OCI-LY1 (cell line): ENCODE results near the gene TMEM247.
A peak's percentile ranks its signal among the peaks of the same experiment; 100 is the strongest.

Source experiments
- H2AFZ ChIP-seq: fragments of 200-600 bp; sonication (generic), shearing (Covaris generic); 2 replicates; pipeline ENCODE4 v1.6.0; 2014; ENCODE audit warnings: antibody characterized with exemption, mild to moderate bottlenecking, low read length
- H3F3A ChIP-seq: fragments of 200-600 bp; sonication (generic), shearing (Covaris generic); 2 replicates; pipeline ENCODE4 v1.6.0; 2014; ENCODE audit warnings: mild to moderate bottlenecking, antibody characterized with exemption, low read length, moderate library complexity; ENCODE audit not compliant: insufficient read depth
- H3K27ac ChIP-seq: fragments of 200-600 bp; sonication (generic); 2 replicates; pipeline ENCODE4 v1.5.1; 2014; ENCODE audit warnings: low read length, mixed run types, mild to moderate bottlenecking, low read depth; ENCODE audit not compliant: poor library complexity, severe bottlenecking
- H3K27me3 ChIP-seq: fragments of 200-600 bp; sonication (generic); 2 replicates; pipeline ENCODE4 v1.6.0; 2014; ENCODE audit warnings: antibody characterized with exemption, mild to moderate bottlenecking, low read length, moderate library complexity; ENCODE audit not compliant: insufficient read depth
- H3K36me3 ChIP-seq: fragments of 200-600 bp; sonication (generic); 2 replicates; pipeline ENCODE4 v1.6.1; 2014; ENCODE audit warnings: mild to moderate bottlenecking, antibody characterized with exemption, low read length, moderate library complexity, mixed read lengths; ENCODE audit not compliant: insufficient read depth
- H3K4me1 ChIP-seq: fragments of 200-600 bp; sonication (generic); 2 replicates; pipeline ENCODE4 v1.5.1; 2014; ENCODE audit warnings: mild to moderate bottlenecking, low read length, moderate library complexity; ENCODE audit not compliant: insufficient read depth, severe bottlenecking
- H3K4me2 ChIP-seq: fragments of 200-600 bp; sonication (generic), shearing (Covaris generic); 2 replicates; pipeline ENCODE4 v1.6.1; 2014; ENCODE audit warnings: low read length
- H3K4me3 ChIP-seq: fragments of 200-600 bp; sonication (generic); 2 replicates; pipeline ENCODE4 v1.5.1; 2014; ENCODE audit warnings: low read length, low read depth, mild to moderate bottlenecking, mixed read lengths; ENCODE audit not compliant: poor library complexity, severe bottlenecking
- H3K79me2 ChIP-seq: fragments of 200-600 bp; shearing (Covaris generic); 2 replicates; pipeline ENCODE4 v1.6.1; 2016; ENCODE audit warnings: mixed run types, low read length, mixed read lengths; ENCODE audit not compliant: insufficient read depth
- H3K9ac ChIP-seq: fragments of 200-600 bp; sonication (generic), shearing (Covaris generic); 2 replicates; pipeline ENCODE4 v1.6.1; 2014; ENCODE audit warnings: mild to moderate bottlenecking, low read length, mixed read lengths
- H3K9me2 ChIP-seq: fragments of 200-600 bp; sonication (generic), shearing (Covaris generic); 2 replicates; pipeline ENCODE4 v1.6.1; 2014; ENCODE audit warnings: low read depth, mild to moderate bottlenecking, low read length, mixed read lengths
- H3K9me3 ChIP-seq: fragments of 200-600 bp; shearing (Covaris generic); 2 replicates; pipeline ENCODE4 v1.6.1; 2014; ENCODE audit warnings: low read length, mixed read lengths
- H4K20me1 ChIP-seq: fragments of 200-600 bp; sonication (generic), shearing (Covaris generic); 2 replicates; pipeline ENCODE4 v1.6.0; 2016; ENCODE audit warnings: mild to moderate bottlenecking, low read length; ENCODE audit not compliant: insufficient read depth
- EZH2 ChIP-seq: fragments of 200-600 bp; sonication (generic), shearing (Covaris generic); IDR thresholded peaks from 2 replicates; pipeline ENCODE4 v1.8.0; 2017; ENCODE audit warnings: borderline replicate concordance, mixed run types, mild to moderate bottlenecking, antibody characterized with exemption, low read length, moderate library complexity, mixed read lengths
- TF ChIP-seq, protein P1 (sequence below): fragments of 200-600 bp; sonication (generic), shearing (Covaris generic); IDR thresholded peaks from 2 replicates; pipeline ENCODE4 v1.5.1; 2017; ENCODE audit warnings: mild to moderate bottlenecking, antibody characterized with exemption, low read length, moderate library complexity, mixed read lengths

TMEM247 gene

DNA sequence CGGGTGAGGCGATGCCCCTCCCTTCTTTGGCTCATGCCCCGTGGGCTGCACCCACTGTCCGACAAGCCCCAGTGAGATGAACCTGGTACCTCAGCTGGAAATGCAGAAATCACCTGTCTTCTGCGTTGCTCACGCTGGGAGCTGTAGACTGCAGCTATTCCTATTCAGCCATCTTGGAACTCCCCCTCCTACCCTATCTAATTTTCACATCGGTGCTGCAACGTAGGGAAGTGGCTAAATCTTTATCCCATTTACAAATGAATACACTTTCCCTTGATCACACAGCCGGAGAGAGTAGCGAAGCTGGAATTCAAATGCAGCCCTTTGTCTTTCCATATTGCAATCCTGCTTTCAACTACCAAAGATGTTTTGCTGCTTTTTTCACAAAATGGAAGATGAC is 1.4 kb upstream of the TMEM247 start:
- H3K4me1 ChIP-seq: peaks cover 12% of the 10 kb centered on the region
- H3K36me3 ChIP-seq: no peaks in the 10 kb centered on the region; the same call in 1 of the 2 replicates
- H2AFZ ChIP-seq: no peak overlapping the region
- no peaks in the 10 kb centered on the region for H3F3A ChIP-seq
- H3K4me2 ChIP-seq: peak overlapping the region; percentile 37; the same call in 1 of the 2 replicates
- H3K9me2 ChIP-seq: no peaks in the 10 kb centered on the region
- TF ChIP-seq EZH2: no peak
- TF ChIP-seq, protein P1, sequence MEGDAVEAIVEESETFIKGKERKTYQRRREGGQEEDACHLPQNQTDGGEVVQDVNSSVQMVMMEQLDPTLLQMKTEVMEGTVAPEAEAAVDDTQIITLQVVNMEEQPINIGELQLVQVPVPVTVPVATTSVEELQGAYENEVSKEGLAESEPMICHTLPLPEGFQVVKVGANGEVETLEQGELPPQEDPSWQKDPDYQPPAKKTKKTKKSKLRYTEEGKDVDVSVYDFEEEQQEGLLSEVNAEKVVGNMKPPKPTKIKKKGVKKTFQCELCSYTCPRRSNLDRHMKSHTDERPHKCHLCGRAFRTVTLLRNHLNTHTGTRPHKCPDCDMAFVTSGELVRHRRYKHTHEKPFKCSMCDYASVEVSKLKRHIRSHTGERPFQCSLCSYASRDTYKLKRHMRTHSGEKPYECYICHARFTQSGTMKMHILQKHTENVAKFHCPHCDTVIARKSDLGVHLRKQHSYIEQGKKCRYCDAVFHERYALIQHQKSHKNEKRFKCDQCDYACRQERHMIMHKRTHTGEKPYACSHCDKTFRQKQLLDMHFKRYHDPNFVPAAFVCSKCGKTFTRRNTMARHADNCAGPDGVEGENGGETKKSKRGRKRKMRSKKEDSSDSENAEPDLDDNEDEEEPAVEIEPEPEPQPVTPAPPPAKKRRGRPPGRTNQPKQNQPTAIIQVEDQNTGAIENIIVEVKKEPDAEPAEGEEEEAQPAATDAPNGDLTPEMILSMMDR: no peak
- no peaks in the 10 kb centered on the region for H3K9me3 ChIP-seq
- peaks cover 5% of the 10 kb centered on the region; the same call in 1 of the 2 replicates for H3K27me3 ChIP-seq
- peak overlapping the region; percentile 32 for H3K4me3 ChIP-seq
- H4K20me1 ChIP-seq: no peaks in the 10 kb centered on the region
- no peak overlapping the region for H3K9ac ChIP-seq
- H3K79me2 ChIP-seq: no peaks in the 10 kb centered on the region
- H3K27ac ChIP-seq: no peak overlapping the region

DNA sequence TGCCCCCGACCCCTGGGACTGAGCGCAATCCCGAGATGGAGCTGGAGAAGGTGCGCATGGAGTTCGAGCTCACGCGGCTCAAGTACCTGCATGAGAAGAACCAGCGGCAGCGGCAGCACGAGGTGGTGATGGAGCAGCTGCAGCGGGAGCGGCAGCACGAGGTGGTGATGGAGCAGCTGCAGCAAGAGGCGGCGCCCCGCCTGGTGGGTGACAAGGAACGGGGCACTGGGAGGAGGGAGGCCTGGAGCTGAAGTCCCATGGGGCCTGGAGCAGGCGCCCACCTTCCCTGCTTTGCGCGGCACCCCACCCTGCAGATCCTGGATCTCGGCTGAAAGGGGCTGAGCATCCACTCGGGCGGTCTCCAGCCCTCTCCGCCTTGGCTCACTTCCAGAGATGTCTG is 1.2 kb downstream of the TMEM247 start:
- Histone ChIP-seq H3K27ac (no peak overlapping the region), H3K9me3 (no peaks in the 10 kb centered on the region), H2AFZ (no peak overlapping the region), H3K4me3 (no peak overlapping the region), H3K4me2 (no peak overlapping the region), H3K27me3 (peaks cover 5% of the 10 kb centered on the region; the same call in 1 of the 2 replicates), H3K79me2 (no peaks in the 10 kb centered on the region), H3K4me1 (peaks cover 12% of the 10 kb centered on the region), H3F3A (no peaks in the 10 kb centered on the region), H3K9me2 (no peaks in the 10 kb centered on the region), H3K9ac (no peak overlapping the region), H3K36me3 (no peaks in the 10 kb centered on the region; the same call in 1 of the 2 replicates), H4K20me1 (no peaks in the 10 kb centered on the region)
- no peak for TF ChIP-seq EZH2
- TF ChIP-seq, protein P1: no peak

DNA sequence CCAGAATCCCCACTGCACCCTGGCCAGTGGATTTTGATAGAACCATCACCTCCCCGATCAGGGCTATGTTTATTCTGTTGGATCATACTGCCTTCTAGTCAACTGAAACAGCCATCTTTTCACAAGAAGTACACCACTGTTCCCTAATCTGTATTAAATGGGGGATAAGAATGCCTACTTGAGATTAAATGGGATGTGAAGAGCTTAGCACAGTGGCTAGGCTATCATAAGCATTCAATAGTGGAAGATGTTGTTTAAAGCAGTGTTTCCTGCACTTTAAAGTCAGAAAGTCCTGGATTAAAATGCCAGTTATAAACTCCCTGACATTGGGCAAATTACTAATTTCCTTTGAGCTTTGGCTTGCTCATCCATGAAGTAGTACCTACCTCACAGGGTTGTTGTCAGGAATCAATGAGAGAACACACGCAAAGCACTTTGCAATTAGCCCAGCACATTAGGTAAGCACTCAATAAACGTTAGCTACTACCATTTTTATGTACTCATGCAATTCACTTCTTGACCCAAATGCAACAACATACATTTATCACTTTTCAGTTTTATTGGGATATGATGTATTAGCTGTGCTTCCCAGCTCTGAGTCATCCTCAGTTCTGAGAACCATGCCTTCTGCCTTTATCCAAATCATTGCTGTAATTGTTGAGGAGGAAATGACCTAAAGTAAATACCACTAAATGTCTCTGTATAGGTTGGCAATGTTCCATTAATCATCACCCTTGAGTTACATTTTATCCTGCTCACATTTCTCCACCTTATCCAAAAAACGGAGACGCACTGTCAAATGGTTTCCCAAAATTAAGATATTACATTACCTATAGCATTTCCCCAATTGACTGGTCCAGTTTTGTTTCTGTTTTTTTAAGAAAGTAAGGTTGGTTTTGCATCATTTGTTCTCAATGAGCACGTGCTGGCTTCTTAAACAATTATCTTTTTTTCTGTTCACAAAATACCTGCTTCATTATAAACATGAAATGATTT is 2.1 kb downstream of the TMEM247 start:
- Histone ChIP-seq H3K4me2 (no peak overlapping the region), H4K20me1 (no peaks in the 10 kb centered on the region), H3K36me3 (no peaks in the 10 kb centered on the region; the same call in 1 of the 2 replicates), H2AFZ (no peak overlapping the region), H3K9me2 (no peaks in the 10 kb centered on the region), H3K4me3 (no peak overlapping the region), H3F3A (no peaks in the 10 kb centered on the region), H3K9ac (no peak overlapping the region), H3K9me3 (no peaks in the 10 kb centered on the region), H3K27me3 (peaks cover 5% of the 10 kb centered on the region; the same call in 1 of the 2 replicates), H3K27ac (no peak overlapping the region), H3K79me2 (no peaks in the 10 kb centered on the region), H3K4me1 (peaks cover 12% of the 10 kb centered on the region)
- no peak for TF ChIP-seq EZH2
- TF ChIP-seq, protein P1: no peak
